ENCODE measurements around the gene MTCP1.
A peak's percentile ranks its signal among the peaks of the same experiment; 100 is the strongest.

MTCP1 gene

GRCh38 chrX:155070975-155071693, at the start of gene MTCP1, which contains the start of the genes BRCC3 and CMC4:
MTCP1 (minus strand) TSS chrX:155071136; CDS start chrX:155066010, 5,126 bp downstream.
BRCC3 (plus strand) TSS chrX:155071508; CDS start chrX:155071528, 20 bp downstream.
CMC4 (minus strand) TSS chrX:155071136; CDS start chrX:155064023, 7,113 bp downstream.
- peak; percentile 80 for DNase-seq

GRCh38 chrX:155115174-155115819, 44.4 kb upstream of the MTCP1 start:
- no peak for DNase-seq

- DNase-seq, result no peak
Measured at GRCh38 chrX:155113097-155113496, 42.2 kb upstream of the MTCP1 start.

GRCh38 chrX:155112171-155112570, 41.2 kb upstream of the MTCP1 start:
- DNase-seq, result no peak

GRCh38 chrX:155108427-155108826, 37.5 kb upstream of the MTCP1 start:
- no peak for DNase-seq

- no peak for DNase-seq
Measured at GRCh38 chrX:155105919-155106318, 35.0 kb upstream of the MTCP1 start.

- DNase-seq, result no peak
Measured at GRCh38 chrX:155094468-155095061, 23.6 kb upstream of the MTCP1 start.

GRCh38 chrX:155086961-155087735, 16.2 kb upstream of the MTCP1 start:
- DNase-seq, result no peak

GRCh38 chrX:155086202-155086840, 15.4 kb upstream of the MTCP1 start:
- DNase-seq, result peak; percentile 63

- no peak for DNase-seq
Measured at GRCh38 chrX:155071694-155072280, 851 bp upstream of the MTCP1 start.

GRCh38 chrX:155070663-155070974, 317 bp downstream of the MTCP1 start:
- no peak for DNase-seq

- DNase-seq, result no peak
Measured at GRCh38 chrX:155070038-155070437, 898 bp downstream of the MTCP1 start.

- no peak for DNase-seq
Measured at GRCh38 chrX:155069414-155069813, 1.5 kb downstream of the MTCP1 start.

- no peak for DNase-seq
Measured at GRCh38 chrX:155068165-155068564, 2.8 kb downstream of the MTCP1 start.

GRCh38 chrX:155065035-155065734, 5.8 kb downstream of the MTCP1 start:
- no peak for DNase-seq

- no peak for DNase-seq
Measured at GRCh38 chrX:155061760-155062159, 9.2 kb downstream of the MTCP1 start.

- DNase-seq, result peak; percentile 56
Measured at GRCh38 chrX:155056877-155057792, 13.8 kb downstream of the MTCP1 start.

- DNase-seq, result no peak
Measured at GRCh38 chrX:155056471-155056870, 14.5 kb downstream of the MTCP1 start.

- DNase-seq, result no peak
Measured at GRCh38 chrX:155055494-155055893, 15.4 kb downstream of the MTCP1 start.

- no peak for DNase-seq
Measured at GRCh38 chrX:155054255-155054654, 16.7 kb downstream of the MTCP1 start.

- no peak for DNase-seq
Measured at GRCh38 chrX:155053656-155054055, 17.3 kb downstream of the MTCP1 start.

Data from stimulated activated CD8-positive, alpha-beta memory T cell treated with anti-CD3 and anti-CD28 coated beads, Interleukin-4, amount 100 ng/mL, for 48 hours (primary cell).